ENCODE measurements around the gene CFAP92. TPM values are rescaled to one million over a fixed set of nuclear protein-coding genes. Genes with fewer than 3 reads are reported as not detected.

CFAP92 gene
- total RNA-seq, 3 donors from 2014 or later = 1.1 to 1.5 (median 1.3) TPM

DNA sequence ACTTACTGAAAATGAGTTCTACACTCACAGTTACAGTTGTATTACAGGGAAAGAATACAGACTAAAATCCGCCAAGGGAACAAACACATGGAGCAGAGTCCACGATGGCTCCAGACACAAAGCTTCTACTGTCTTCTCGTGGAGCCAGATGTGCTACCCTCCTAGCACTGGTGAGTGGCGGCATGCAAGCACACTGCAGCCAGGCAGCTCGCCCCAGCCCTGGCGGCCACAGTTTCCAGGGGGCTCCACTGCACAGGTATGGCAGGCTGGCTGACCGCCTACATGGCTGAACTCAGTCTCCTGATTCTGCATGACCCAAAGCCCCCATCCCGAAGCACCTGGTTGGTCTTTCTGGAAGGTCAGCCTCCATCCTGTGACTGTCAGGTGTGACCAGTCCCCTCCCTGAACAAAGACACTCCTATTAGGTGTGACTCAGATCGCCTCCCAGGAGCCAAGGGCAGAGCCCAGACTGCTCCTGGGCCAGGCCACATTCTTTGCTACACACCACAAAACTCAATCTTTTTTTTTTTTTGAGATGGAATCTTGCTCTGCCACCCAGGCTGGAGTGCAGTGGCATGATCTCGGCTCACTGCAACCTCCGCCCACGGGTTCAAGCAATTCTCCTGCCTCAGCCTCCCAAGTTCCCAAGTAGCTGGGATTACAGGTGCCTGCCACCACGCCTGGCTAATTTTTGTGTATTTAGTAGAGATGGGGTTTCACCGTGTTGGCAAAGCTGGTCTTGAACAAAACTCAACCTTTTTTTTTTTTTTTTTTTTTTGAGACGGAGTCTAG is 51.5 kb downstream of the CFAP92 start:
- H3K4me3 ChIP-seq = no peak overlapping the region
- no peaks in the 10 kb centered on the region for H3K4me1 ChIP-seq (ENCODE audit: low read depth)
- H3K9me3 ChIP-seq = no peaks in the 10 kb centered on the region
- ATAC-seq (peak; percentile 66), DNase-seq (no peak)
- no peak for TF ChIP-seq CTCF (IDR thresholded peaks at IDR 0.05)
- intact Hi-C loops (cut with DNase I, micrococcal nuclease) = no loop called here
- H3K36me3 ChIP-seq (ENCODE audit: low read depth) = no peaks in the 10 kb centered on the region

DNA sequence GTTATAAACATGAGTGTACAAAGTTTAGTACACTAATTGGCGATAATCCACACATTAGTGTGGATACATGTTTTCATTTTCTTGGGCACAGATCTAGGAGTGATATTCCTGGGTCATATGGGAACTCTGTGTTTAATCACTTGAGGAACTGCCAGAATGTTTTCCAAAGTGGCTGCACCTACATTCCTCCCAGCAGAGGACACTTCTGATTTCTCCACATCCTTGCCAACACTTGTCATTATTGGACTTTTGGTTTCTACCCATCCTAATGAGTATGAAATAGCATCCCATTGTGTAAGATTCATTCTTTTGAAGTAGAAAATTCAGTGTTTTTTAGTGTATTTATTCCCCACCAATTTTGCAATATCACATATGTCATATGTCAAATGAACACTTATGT is 53.6 kb downstream of the CFAP92 start:
- Histone ChIP-seq H3K4me3 (no peak overlapping the region), H3K4me1 (ENCODE audit: low read depth) (no peaks in the 10 kb centered on the region), H3K9me3 (no peaks in the 10 kb centered on the region), H3K36me3 (ENCODE audit: low read depth) (no peaks in the 10 kb centered on the region)
- no peak for TF ChIP-seq CTCF (IDR thresholded peaks at IDR 0.05)
- no peak for ATAC-seq
- DNase-seq = no peak
- intact Hi-C loops (cut with DNase I, micrococcal nuclease) = no loop called here

DNA sequence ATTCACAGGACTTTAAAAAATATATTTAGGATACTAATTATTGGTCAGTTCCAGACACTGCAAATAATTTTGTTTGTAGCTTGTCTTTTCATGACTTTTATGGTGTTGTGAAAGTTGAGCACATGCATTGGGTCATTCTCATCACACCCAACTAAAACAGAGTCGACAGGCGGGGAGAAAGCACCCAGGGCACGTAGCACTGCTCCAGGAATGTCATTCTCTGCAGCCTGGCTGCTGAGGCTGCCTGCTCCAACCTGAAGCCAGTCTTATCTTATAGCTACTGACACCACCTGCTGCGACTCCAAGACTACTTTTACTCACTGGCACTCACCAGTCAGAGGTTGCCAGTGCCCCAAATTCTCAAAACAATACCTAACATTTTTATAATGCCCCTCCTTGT is 57.5 kb downstream of the CFAP92 start:
- no peak for DNase-seq
- no peaks in the 10 kb centered on the region for H3K9me3 ChIP-seq
- H3K4me1 ChIP-seq (ENCODE audit: low read depth) = no peaks in the 10 kb centered on the region
- H3K36me3 ChIP-seq (ENCODE audit: low read depth) = no peaks in the 10 kb centered on the region
- H3K4me3 ChIP-seq = no peak overlapping the region
- intact Hi-C loops (cut with DNase I, micrococcal nuclease) = no loop called here
- TF ChIP-seq CTCF (IDR thresholded peaks at IDR 0.05) = no peak
- no peak for ATAC-seq

DNA sequence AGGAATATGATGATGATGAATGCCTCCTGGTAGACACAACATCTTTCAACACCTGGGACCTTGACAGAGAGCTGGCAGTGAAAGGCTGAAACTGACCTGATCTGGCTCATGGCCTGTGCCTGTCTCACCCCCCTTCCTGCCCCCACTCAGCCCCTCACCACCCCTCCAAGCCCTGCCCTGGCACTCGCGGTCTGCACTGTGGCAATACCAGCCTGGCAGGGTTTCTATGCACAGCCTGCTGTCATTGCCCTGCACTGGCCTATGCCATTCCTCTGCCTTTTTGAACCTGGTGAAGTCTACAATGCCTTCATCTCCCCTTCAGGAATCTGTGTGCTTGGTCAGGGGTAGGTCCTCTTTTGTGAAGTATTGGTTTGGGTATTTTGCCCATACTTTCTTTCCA is 58.0 kb downstream of the CFAP92 start:
- no peaks in the 10 kb centered on the region for H3K9me3 ChIP-seq
- ATAC-seq = no peak
- intact Hi-C loops (cut with DNase I, micrococcal nuclease) = no loop called here
- no peaks in the 10 kb centered on the region for H3K4me1 ChIP-seq (ENCODE audit: low read depth)
- H3K4me3 ChIP-seq = no peak overlapping the region
- TF ChIP-seq CTCF (IDR thresholded peaks at IDR 0.05) = no peak
- no peak for DNase-seq
- H3K36me3 ChIP-seq (ENCODE audit: low read depth) = no peaks in the 10 kb centered on the region

DNA sequence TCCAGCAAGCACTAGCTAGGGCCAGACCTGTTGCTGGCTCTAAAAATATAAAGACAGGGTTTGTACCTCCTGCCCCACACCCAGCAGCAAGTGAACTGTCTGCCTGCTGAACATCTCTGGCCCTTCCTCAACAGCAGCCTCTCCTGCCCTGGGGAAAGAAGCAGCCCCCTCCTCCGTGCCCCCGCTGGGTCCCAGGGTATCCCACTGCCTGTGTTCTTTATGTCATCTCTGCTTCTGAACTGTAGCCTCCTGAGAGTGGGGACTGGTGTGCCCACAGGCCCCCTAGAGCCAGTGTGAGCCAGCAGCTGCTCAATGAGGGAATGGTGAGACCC is 60.0 kb downstream of the CFAP92 start:
- intact Hi-C loops (cut with DNase I, micrococcal nuclease) = no loop called here
- no peak for TF ChIP-seq CTCF (IDR thresholded peaks at IDR 0.05)
- DNase-seq = no peak
- ATAC-seq = no peak
- no peak overlapping the region for H3K4me3 ChIP-seq
- no peaks in the 10 kb centered on the region for H3K4me1 ChIP-seq (ENCODE audit: low read depth)
- no peaks in the 10 kb centered on the region for H3K9me3 ChIP-seq
- no peaks in the 10 kb centered on the region for H3K36me3 ChIP-seq (ENCODE audit: low read depth)

All from mucosa of descending colon (tissue), 3 donors.